HG02610 (cell line): ENCODE results near the gene SIRT1.
"Not testable (repeated sequence)": the region's sequence is repeated elsewhere in the genome, so short reads cannot be mapped to it uniquely, and the experiment has no call there.

Experiments used
- ATAC-seq: cut with Tn5 transposase; IDR thresholded peaks from one replicate; pipeline ENCODE4 v1.9.1; 2021; ENCODE audit warnings: mild to moderate bottlenecking, moderate library complexity; ENCODE audit not compliant: unreplicated experiment

The SIRT1 gene

DNA sequence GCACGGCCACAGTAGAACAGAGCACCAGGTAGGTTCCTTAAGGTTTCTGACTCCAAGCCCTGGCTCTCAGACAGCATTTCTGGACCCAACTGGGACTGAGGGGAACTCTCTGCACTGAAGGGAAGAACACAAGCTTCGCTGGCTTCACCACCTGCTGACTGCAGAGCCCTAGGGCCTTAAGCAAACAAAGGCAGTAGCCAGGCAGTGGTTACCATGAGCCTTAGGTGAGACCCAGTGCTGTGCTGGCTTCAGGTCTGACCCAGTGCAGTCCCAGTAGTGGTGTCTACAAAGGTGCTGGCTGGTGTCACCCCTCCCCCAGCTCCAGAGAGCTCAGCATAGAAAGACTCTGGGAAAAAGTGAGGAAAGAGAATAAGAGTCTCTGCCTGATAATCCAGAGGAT lies 59.5 kb downstream of the SIRT1 start:
- no peak for ATAC-seq

DNA sequence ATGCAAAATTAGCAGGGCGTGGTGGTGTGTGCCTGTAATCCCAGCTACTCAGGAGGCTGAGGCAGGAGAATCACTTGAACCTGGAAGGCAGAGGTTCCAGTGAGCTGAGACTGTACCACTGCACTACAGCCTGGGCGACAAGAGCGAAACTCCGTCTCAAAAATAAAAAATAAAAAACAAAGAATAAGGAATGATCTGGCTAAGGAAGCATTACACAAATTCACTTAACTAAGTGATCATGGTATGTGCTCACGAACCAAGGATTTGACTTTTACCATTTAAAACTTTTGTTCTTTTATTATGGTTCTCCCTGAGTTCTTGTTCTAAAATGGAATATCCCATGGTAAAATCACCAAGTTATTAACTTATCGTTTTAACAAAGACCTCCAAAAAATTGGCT lies 71.2 kb downstream of the SIRT1 start:
- no peak for ATAC-seq

DNA sequence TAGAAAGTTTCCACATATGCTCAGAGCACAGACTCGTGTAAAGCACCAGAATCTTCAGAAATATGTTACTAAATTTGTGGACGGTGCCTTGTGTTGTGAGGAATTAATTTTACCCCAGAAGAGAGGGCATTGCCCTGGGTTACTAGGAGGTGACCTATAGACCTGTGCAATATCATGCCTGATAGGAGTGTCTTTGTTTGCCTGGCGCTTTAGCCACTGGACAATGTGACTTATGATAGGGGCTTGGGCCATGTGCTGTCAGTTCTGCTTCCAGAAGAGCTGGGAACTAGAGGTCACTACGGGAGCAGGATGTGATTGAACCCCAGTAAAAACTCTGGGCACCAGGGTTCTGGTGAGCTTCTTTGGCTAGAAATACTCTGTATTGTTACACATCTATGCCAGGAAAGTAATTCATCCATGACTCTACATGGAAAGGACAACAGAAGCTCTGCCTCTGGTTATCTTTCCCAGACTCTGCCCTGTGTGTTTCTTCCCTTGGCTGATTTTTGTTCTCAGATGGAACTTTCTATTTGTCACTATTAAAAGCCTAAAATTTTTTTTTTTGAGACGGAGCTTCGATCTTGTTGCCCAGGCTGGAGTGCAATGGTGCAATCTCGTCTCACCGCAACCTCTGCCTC lies 75.5 kb downstream of the SIRT1 start:
- no peak for ATAC-seq

DNA sequence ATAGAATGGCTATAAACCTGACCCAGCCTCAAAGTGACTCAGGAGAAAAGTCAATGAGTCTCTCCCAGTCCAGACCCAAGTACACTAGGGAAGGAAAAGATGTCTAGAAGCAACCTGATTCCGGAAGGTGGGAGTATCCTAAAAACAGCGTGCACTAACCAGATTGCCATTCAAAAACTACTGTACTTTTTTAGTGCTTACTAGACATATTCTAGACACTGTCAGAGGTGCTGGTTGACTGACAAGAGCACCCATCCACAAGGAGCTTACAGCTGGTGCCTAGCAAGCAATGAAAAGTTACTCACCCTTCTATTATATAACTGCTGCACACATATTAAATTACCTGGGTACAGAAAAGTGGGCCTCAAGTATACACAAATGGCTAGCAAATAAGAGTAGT lies 81.0 kb downstream of the SIRT1 start:
- ATAC-seq, result no peak

DNA sequence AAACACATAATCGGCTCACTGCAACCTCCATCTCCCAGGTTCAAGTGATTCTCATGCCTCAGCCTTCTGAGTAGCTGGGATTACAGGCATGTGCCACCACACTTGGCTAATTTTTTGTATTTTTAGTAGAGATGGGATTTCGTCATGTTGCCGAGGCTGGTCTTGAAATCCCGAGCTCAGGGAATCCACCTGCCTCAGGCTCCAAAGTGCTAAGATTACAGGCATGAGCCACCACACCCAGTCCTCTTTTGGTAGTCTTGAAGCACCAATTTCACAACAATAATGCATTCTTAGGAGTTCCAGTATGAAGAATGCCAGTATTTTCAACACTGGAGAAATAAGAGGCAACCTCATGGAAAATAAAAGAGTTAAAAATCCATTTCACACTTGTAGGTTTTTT lies 81.6 kb downstream of the SIRT1 start:
- not testable (repeated sequence) for ATAC-seq
